Right lobe of liver (tissue), 4 donors: ENCODE data around the gene TLL1.

Experiments used
- CTCF ChIP-seq, 4 donors: fragments of 200-600 bp in 3 of 4; fragments of 450-650 bp in 1 of 4; IDR thresholded peaks; one replicate each; pipeline versions ENCODE4 v1.5.1 to v1.8.0; 2016 to 2022; ENCODE audit warnings: antibody characterized with exemption in 4 of 4, mild to moderate bottlenecking in 2 of 4
- POLR2A ChIP-seq: fragments of 450-650 bp; IDR thresholded peaks from one replicate; pipeline ENCODE4 v1.6.1; 2017; ENCODE audit warnings: antibody characterized with exemption, mild to moderate bottlenecking
- donor health status: DM: no; HTN: no; CAD: no.
- donor health status: DM: no; HTN: no; CAD: no.
- donor health status: DM: no; HTN: yes; CAD: no.

- no peak for TF ChIP-seq CTCF (IDR thresholded peaks at IDR 0.05)
- no peak for TF ChIP-seq POLR2A
Observed at GRCh38 chr4:165928601-165929000, 55.6 kb downstream of the TLL1 start.
